Measurements from ENCODE around the gene CACNB2.

The CACNB2 gene

DNA sequence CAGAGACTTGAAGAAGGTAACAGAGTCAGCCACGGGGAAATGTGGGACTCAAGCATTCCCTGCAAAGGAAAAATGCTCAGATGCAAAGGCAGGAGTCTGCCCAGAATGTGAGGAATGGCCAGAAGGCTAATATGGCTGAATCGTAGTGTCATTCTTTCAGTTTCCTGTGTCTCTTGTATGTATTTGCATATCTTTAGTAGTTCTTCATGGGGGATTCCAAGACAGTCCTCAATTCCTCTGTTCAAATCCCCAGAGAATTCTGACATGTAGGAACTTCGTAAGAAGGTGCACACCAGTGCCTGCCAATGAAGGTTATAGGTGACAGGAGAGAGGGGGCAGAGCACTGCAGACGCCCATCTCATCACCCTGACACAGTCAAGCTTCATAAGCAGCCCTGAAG lies 154.4 kb downstream of the CACNB2 start:
- DNase-seq, result no peak

GRCh38 chr10:18297659-18298058 lies 157.4 kb downstream of the CACNB2 start:
- DNase-seq, result no peak

GRCh38 chr10:18298256-18298655 lies 158.0 kb downstream of the CACNB2 start:
- no peak for DNase-seq

- DNase-seq, result no peak
Measured at GRCh38 chr10:18303851-18304801, 163.9 kb downstream of the CACNB2 start.

DNA sequence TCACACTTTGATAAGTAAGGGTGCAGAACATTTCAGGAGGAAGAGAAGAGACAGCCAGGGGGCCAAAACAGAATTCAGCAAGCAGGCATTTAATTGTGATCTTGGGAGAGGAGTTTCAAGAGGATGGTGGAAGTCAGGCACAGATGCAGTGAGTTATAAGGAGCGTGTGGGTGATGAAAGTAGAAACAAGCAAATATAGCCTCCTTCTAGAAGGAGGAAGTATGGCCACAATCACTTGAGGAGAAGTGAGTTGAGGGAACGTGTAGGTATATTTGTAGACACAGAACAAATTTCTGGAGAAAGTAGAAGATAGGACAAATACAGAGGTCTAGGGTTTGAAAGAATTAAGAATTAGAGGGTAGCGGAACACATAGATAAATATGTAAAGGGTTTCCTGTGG lies 165.8 kb downstream of the CACNB2 start:
- DNase-seq, result no peak

- DNase-seq, result no peak
Measured at GRCh38 chr10:18308600-18308999, 168.4 kb downstream of the CACNB2 start.

DNA sequence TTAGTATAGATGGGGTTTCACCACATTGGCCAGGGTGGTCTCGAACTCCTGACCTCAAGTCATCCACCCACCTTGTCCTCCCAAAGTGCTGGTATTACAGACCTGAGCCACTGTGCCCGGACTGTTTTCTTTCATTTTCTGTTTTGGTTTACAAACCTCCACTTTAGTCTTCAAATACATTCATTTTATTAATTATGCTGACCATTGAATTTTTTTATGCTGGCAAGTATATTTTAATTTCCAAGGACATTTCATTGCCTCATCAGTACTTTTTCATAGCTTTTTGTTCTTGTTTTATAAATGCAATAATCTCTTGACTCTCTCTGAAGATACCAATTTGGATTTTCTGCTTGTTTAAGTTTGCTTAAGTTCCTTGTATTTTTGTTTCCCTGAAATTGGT lies 170.5 kb downstream of the CACNB2 start:
- no peak for DNase-seq

DNA sequence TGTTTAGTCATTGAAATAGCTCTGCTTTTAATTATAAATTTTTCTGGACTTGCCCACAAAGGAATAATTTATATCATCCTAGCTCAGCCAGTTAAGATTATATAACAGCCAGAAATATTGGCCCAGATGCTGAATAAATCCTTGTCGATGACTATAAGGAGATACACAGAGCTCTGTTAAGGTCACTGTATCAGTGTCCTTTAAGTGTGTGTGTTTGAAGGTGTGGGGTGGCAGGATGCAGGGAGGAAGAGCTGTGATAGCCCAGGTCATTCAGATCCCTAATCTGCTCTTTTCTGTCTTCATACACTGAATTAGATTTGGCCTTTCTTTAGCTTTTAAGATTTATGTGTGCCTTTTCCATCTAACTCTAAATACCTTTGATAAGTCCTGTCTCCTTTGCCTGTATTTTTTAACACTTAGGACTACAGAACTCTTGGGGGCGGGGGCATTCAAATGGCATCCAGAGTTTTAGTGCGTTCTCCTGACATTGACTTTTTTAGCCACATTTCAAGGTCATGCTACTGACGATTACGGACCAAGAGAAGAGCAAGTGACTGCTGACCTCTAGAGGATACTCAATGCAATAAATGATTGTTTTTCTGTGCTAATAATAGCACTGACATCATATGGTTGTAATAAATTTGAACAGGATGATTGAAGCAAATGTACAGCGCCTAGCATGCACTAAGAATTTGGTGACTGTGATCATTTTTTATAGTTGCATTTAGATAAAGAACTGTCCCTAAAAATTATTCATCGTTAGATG lies 172.3 kb downstream of the CACNB2 start:
- DNase-seq, result peak; percentile 67 to 73

DNA sequence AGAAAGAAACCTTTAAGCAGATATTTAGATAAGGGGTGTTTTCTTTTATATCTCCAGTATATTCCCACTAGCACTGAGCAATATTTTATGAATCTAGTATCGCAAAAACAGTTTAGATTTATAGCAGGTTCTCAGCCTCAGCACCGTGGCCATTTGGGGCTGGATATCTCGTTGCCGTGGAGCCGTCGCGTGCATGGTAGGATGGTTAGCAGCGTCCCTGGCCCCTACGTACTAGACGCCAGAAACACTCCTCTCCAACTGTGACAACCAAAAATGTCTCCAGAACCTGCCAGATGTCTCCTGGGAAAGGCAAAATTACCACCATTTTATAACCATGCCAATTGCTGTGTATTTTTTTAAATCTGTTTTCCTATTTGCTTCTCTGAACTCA lies 172.9 kb downstream of the CACNB2 start:
- DNase-seq, result no peak

DNA sequence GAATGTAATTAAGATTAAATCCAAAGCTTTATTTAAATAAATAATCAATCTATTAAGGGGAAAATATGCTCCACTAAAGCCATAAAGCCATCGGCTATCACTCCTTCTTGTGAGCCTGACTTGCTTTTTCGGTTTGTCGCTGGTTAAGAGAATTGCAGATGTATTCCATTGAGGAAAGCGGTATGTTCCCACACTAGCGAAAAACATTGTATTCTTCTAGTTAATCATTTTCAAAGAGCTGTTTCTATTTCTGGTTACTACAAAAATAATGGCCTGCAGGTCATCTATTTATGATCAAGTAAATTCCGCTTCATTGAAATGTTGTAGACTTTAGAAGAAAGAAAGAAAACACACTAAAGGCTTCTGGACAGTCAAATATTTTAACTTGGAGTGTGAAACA lies 173.4 kb downstream of the CACNB2 start:
- no peak for DNase-seq

GRCh38 chr10:18319628-18320027 lies 179.4 kb downstream of the CACNB2 start:
- no peak for DNase-seq

GRCh38 chr10:18321371-18321770 lies 181.1 kb downstream of the CACNB2 start:
- DNase-seq, result no peak

DNA sequence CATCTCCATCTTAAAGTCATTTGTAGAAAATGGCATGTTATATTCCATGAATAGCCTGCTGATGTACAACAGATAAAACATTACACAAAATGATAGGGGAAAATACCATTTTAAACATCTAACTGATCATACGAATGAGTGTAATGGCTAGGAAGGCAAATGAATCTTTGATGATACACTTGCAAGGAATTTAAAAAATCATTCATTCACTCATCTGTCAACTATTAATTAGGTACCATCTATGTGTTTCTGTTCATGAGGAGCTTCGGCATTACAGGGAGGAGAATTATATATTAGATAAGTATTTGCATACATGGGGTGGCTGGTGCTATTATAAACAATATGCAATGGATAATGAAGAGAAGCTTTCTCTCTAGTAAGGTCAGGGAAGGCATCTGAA lies 183.7 kb downstream of the CACNB2 start:
- DNase-seq, result no peak

- no peak for DNase-seq
Measured at GRCh38 chr10:18325410-18325809, 185.2 kb downstream of the CACNB2 start.

DNA sequence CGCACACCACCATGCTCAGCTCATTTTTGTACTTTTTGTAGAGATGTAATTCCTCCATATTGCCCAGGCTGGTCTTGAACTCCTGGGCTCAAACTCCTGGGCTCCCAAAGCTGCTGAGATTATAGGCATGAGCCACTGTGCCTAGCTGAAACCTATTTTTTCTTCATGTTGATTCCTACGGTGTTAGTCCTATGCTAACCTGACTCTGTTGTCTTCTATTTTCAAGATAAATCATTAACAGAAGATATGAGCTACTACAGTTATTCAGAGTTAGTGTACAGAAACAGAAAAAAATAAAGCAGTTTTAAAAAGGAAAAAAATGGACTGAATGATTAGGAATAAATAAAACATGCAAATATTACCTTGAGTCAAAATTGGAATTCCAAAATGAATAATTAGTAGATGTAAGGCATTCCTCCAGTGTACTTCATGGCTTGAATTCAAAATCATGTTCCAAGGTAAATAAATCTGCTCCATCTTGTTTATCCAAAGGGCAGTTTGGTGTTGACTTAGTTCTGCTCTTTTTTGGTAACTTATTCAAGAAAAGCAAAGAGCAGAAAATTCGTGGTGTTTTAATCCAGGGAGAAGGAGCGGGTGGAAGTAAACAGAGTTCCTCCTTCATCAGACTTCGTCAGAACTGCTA lies 185.8 kb downstream of the CACNB2 start:
- DNase-seq, result no peak

- no peak for DNase-seq
Measured at GRCh38 chr10:18328941-18329340, 188.7 kb downstream of the CACNB2 start.

- no peak for DNase-seq
Measured at GRCh38 chr10:18332048-18332447, 191.8 kb downstream of the CACNB2 start.

DNA sequence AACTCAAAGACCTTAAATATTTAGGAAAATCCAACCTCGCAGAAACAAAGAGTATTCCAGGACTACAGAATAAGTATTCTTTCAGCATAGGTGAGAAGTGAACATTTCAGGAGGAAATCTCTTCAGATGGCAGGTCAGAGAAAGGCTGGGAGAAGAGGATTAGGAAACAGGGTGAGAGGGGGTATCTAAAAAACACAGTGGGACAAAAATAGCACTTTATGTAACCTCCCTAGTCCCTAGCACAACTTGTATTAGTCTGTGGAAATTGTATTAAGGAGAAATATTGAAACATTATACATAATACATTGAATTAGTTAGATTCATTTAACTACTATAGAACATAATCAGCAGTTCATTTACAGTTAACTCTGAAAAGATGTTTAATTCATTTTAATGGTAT lies 192.3 kb downstream of the CACNB2 start:
- no peak for DNase-seq

GRCh38 chr10:18333621-18334020 lies 193.4 kb downstream of the CACNB2 start:
- no peak for DNase-seq

DNA sequence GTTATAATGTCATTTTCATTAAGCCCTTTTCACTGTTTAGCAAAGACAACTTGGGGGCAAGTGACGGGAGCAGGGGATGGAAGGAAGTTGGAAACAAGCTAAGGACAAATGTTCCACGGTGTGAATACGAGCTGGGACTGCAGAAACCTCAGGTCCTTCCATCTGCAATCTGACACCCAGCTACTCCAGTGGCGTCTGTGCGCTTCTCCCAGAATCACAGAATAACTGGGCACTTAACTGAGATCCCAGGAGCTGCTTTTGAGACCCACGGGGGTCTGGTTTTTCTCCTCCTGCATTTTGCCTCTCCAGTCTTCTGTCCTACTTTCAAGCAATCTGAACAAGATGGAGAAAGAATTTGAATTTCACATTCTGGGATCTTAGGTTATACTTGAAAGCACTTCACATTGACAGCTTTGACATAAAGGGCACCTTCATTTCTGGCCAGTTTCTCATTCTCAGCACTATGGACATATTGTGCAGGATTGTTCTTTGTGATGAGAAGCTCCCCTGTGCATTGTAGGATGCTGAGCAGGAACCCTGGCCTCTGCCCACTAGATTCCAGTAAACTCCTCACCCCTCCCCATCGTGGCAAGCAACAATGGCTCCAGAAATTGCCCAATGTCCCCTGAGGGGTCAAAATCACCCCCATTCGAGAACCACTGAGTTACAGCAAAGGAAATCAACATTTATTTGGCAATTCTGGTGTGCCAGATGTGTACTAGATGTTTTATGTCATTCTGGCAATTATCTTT lies 194.1 kb downstream of the CACNB2 start:
- DNase-seq, result peak; percentile 18 to 23

- DNase-seq, result no peak
Measured at GRCh38 chr10:18340496-18341051, 200.3 kb downstream of the CACNB2 start.

DNA sequence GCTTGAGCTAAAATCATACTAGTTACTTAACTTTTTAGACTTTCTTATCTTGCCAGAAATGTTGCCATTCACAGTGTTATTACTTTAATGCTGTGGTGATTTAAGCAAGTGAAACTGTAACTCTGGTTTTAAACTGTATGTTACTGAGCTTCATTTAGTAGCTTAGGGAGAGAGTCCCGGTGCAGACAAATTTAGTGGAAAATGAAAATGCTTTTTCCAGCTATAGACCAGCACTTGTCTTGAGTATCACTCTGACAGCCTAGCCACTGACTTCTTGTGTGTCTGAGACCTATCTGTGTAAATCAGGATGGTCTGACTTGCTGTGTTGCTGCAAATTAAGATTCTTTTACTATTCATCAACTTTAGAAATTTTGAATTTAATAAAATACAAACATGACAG lies 200.8 kb downstream of the CACNB2 start:
- DNase-seq, result no peak

DNA sequence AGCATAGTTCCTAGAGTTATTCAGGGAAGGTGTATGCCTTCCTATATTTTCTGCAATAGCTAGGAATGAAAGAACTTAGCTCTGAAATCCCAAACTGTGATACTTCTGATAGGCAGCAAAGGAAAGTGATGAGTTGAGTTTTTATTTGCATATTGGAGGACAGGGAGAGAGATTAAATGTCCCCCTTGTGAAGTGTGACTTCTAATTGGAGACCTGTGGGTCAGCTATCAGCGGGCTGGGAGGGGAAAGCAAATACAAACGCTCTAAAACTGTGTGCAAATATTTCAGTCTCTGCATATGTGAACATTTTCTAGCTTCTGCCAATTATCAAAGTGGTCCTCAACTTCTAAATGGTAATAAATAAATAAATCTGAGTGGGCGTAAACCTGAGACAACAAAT lies 203.3 kb downstream of the CACNB2 start:
- DNase-seq, result no peak
